HG03457 (cell line): ENCODE results near the gene NKX2-2.
"Not testable (repeated sequence)": the region's sequence is repeated elsewhere in the genome, so short reads cannot be mapped to it uniquely, and the experiment has no call there.

ENCODE experiments used
- ATAC-seq: cut with Tn5 transposase; IDR thresholded peaks from one replicate; pipeline ENCODE4 v1.9.1; 2021; ENCODE audit warnings: moderate number of reproducible peaks; ENCODE audit not compliant: unreplicated experiment

Gene NKX2-2

DNA sequence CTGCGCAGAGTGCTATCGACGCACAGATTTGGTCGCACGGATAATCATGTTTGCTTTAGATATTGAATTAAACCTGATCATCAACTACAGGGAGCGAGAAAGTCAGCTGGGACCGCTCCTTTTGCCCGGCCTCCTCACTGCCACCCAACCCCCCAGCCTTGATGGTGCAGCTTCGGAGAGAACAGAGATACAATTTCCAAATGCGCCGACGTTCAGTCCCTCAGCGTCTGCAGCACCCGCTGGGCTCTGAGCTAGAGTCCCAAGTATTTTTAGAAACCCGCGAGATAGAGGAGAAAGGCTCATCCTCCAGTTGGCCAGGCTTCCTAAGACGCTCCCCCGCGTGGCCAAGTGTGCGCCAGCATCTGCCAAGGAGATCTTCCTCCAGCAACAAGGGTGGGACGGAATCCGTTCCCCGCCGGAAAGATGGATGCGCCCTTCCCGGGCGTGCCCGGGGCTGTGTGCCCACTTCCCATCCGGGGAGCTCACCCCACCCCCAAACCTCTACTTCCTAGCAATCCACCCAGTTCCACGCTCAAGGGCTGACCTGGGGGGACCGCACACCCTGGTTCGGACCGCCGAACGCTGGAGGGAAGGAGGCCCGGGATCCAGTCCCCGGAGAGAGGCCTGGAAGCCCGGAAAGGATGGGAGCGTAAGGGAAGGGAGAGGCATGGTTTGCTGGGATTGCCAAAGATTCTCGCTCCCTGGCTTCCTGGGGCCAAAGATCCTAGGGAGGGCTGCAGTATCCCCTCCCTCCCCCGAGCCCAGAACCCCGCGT is 4.1 kb downstream of the NKX2-2 start:
- ATAC-seq: no peak

GRCh38 chr20:21509079-21509596 is 4.7 kb downstream of the NKX2-2 start:
- no peak for ATAC-seq

GRCh38 chr20:21508230-21509078 is 5.4 kb downstream of the NKX2-2 start:
- no peak for ATAC-seq

DNA sequence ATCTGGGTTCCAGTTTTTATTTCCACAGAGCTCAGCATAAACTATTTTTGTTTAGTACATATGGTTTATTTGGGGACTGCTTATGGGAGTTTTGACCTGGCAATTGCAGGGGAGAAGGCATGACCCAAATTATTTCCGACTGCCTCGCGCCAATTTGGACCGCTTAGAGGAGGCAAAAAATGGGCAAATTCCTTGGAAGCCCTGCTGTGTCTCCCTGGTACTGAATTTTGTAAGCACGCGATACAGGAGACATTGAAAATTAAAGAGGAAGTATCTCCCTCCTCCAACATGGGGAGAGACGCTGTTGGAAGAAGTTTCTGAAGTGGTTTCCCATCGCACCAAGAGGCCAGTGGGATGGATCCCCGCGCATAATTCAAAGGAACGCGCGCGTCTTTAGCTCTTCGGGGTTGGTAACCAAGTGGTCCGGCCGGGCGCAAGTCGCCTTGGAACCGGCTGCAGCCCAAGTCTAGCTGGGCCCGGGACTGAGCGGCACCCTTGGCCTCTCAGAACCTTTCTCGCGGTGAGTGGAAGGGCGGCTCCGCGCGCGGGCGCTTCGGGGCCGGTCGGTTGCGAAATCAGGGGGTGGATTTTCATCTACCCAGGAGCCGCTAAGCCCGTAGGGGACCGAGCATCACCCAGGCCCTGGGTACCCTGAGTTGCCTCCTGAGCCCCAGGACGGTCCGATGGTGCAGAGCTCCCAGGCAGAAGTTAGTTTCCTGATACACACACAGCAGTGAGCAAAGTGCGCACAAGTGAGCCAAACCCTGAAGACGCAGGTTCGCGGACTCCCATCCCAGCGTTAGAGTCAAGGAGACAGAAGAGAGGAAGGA is 6.2 kb downstream of the NKX2-2 start:
- ATAC-seq: no peak

- ATAC-seq: no peak
These were observed 7.9 kb downstream of the NKX2-2 start for GRCh38 chr20:21505810-21506530.

- ATAC-seq: no peak
These were observed 8.6 kb downstream of the NKX2-2 start for GRCh38 chr20:21505161-21505809.

DNA sequence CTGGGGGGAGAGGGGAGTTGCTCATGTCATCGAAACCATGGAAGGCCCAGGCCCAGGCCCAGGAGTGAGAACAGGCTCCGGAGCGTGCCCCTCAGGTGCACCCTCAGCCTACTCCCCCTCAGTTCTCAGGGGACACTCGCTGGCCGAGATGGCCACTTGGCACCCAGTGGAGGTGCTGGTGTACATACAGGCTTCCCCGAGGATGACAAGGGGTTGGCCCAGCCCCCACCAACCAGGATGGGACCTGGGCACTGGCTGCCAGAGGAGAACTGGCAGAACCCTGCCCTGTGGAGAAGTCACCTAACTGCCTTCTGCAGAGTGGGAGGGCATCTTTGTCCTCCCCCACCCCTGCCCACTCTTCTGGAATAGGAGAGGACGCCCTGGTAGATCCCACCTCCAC is 9.5 kb downstream of the NKX2-2 start:
- ATAC-seq: no peak

- ATAC-seq: peak; percentile 79
These were observed 10.5 kb downstream of the NKX2-2 start for GRCh38 chr20:21503345-21503744.

- ATAC-seq: no peak
These were observed 12.7 kb downstream of the NKX2-2 start for GRCh38 chr20:21501184-21501583.

- ATAC-seq: no peak
These were observed 13.3 kb downstream of the NKX2-2 start for GRCh38 chr20:21500599-21500998.

- no peak for ATAC-seq
These were observed 14.2 kb downstream of the NKX2-2 start for GRCh38 chr20:21499641-21500040.

- no peak for ATAC-seq
These were observed 15.2 kb downstream of the NKX2-2 start for GRCh38 chr20:21498635-21499034.

DNA sequence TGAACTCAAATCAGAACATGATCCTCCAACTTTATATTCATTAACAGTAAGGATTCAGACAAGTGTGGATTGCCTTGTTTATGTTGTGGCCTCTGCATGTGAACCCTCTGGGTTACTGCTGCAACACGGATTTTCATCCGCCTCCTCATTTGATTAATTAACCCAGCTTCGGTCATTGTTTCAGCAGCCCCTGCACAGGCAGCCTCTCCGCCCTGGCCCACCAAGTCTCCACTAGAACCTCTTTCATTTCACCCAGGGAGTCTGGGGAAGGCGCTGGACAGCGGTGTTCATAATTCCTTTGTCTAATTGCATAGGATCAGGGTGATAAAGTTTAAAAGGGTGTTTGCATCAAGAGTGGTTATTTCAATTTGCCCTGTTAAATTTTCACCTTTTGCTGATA is 15.7 kb downstream of the NKX2-2 start:
- no peak for ATAC-seq

DNA sequence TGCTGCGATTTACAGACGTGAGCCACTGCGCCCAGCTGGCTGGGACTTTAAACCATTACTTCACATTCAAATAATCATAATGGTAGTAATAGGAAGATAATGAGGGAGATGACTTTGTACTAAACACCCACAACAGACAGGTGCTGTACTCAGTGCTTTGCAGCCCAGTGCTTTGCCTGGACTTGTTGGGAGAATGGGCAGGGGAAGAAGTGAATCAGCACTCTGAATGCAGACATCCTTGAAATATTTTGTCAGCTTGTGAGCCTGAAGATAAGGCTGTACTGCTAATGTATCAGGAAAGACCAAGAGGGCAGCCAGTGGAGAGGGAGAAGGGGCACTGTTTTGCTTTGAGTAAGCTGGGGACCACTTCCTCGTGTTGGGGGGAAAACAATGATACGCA is 17.4 kb downstream of the NKX2-2 start:
- no peak for ATAC-seq

- no peak for ATAC-seq
These were observed 20.8 kb downstream of the NKX2-2 start for GRCh38 chr20:21493049-21493448.

DNA sequence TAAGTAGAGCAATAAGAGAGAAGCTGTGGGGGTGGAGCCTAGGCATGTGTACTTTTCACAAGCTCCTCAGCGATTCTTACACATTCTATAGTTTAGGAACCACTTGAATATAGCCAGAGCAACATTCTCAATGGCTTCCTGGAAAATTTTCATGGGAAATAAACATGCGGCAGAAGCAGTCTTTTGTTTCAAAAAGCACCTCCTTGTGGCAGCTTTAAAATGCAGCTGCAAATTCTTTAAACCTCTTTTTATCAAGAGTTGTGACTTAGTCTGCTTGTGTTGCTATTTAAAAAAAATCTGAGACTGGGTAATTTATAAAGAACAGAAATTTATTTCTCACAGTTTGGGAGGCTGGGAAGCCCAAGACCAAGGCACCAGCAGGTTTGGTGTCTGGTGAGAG is 23.8 kb downstream of the NKX2-2 start:
- no peak for ATAC-seq

- ATAC-seq: not testable (repeated sequence)
These were observed 33.7 kb downstream of the NKX2-2 start for GRCh38 chr20:21480144-21480543.

GRCh38 chr20:21465799-21466198 is 48.1 kb downstream of the NKX2-2 start:
- ATAC-seq: no peak

DNA sequence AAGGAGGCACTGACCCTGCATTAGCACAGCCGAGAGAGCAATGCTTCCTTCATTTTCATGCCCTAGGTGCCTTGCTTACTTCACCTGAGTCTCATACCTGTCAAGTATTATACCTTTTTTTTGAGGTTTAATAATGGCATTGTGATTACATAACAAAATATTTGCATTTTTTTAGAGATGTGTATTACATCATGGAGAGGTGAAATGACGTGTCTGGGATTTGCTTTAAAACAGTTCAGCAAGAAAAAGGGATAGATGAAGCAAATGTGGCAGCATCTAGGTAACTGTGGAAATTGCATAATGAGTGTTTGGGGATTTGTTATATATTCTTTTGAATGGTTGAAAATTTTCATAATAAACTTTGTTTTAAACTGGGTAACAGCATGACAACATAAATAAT is 48.9 kb downstream of the NKX2-2 start:
- ATAC-seq: no peak
